Putamen (tissue), 1 donor: ENCODE results near the gene CD82.
"Not testable (repeated sequence)": the region's sequence is repeated elsewhere in the genome, so short reads cannot be mapped to it uniquely, and the experiment has no call there.

Source experiments
- DNase-seq: peaks from one replicate; pipeline ENCODE4 v3.0.0-alpha.2; 2016; ENCODE audit warnings: low spot score

Gene CD82

DNA sequence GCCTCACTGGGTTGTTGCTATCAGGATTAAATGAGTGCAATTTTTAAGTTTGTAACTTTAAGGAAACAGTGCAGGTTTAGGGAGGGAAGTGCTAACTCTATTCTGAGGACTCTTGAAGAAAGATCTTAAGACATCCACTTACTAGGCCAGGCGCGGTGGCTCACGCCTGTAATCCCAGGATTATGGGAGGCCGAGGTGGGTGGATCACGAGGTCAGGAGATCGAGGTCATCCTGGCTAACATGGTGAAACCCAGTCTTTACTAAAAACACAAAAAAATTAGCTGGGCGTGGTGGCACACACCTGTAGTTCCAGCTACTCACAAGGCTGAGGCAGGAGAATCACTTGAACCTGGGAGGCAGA is 5.5 kb upstream of the CD82 start:
- not testable (repeated sequence) for DNase-seq

GRCh38 chr11:44561275-44561805 is 4.1 kb upstream of the CD82 start:
- DNase-seq, result no peak

DNA sequence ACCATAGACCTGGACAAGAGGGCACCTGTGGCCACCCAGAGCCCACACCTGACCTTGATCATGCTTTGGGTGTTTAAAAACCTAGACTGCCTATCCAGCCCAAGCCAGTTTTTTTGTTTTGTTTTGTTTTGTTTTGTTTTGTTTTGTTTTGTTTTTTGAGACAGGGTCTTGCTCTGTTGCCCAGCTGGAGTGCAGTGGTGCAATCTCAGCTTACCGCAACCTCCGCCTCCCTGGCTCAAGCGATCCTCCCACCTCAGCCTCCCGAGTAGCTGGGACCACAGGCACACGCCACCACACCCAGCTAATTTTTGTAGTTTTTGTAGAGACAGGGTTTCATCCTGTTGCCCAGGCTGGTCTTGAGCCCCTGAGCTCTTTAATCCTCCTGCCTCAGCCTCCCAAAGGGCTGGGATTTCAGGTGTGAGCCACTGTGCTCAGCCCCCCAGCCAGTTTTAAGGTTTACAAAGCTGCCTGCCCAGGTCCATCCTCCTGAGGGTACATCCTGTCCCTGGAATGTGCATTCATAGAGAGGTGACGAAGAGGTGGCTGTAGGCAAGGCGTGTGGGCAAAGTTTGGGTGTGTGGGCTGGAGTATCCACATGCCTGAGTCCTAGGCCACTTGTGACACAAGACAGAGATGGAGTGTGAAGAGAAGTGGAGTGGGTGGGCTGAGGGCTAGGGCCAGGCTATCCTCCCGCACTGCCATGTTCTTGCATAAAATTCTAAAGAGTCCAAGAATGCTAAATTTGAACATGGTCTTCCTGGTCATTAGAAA is 3.3 kb upstream of the CD82 start:
- no peak for DNase-seq

GRCh38 chr11:44562845-44563460 is 2.5 kb upstream of the CD82 start:
- DNase-seq, result no peak

DNA sequence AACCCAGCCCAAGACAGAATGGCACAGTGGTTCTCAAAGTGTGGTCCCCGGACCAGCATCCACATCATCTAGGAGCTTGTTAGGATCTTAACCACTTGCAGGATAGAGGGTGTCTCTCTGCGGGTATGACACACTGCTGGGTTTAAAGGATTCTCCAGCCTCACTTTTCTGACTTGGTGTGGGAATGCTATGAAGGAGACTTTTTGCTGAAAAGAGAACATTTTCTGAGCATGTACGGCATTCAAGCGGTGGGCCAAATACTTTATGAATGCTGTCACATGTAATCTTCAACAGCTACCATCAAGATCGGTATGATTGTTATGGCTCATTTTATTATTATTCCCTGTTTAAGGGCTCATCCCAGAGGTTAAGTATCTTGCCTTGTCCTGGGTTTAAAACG is 1.8 kb upstream of the CD82 start:
- no peak for DNase-seq

GRCh38 chr11:44564166-44564565 is 1.3 kb upstream of the CD82 start:
- no peak for DNase-seq

DNA sequence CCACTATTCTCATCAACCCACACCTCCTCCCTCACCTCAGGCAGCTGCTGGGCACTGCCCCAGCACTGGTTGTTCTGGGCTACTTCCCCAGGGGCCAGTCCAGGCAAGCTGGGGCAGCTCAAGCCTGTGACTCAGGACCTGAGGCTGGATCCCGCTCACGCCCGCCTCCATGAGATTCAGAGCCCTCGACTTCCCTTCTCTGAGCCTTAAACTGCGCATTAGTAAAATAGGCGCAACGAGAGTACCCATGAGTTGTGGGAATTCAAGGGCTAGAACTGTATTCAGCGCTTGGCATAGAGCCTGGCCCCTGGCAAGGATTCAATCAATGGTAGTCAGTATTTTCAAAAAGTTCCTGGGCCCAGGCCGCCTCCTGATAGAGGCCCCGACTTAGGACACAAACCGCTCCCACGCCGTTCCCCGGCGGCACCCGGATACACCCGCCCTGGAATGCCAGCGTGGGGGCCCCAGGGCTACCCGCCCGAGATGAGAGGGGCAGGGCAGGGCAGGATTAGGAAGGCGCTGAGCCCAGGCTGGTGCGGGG is 723 bp upstream of the CD82 start:
- DNase-seq, result no peak

GRCh38 chr11:44565953-44566949 is 788 bp downstream of the CD82 start:
- no peak for DNase-seq

DNA sequence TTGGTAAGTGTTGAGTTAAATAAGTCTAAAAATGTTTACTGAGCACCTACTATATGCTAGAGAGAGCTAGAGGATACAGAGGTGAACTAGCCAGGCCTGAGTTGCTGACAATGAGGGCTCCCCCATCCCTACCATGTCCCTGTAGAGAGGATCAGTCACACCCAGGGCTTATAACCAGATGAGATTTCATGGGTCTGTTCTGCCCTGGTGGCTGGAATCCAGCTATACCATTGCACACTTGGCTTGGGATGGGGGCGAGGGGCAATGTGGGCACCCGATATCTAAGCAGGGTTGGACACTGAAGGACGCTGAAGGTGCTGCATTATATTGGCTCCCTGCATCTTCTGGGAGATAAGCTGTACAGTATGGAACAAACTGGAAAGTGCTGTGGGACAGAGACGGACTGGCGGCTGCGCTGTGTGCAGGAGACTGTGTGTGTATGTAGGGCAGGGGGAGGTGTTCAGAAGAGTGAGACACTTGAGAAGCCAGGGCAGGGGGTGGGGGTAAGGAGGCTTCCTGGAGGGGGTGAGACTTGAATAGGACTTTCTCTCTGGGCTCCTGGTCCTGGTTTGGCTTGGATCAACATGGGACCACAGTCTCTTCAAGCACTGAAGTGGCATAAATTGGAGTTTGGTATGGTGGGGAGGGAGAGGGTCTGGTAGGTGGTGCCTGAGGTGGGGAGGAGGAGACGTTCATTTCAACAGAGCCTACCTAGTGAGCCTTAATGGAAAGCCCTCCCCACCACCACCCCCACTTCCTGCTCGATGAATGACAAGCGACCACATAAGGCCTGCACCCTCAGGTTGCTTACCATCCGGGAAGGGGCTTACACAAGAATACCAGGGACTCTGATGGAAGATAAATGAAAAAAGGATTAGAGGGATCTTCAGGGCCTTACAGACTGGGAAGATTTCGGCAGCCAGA is 1.8 kb downstream of the CD82 start:
- no peak for DNase-seq

DNA sequence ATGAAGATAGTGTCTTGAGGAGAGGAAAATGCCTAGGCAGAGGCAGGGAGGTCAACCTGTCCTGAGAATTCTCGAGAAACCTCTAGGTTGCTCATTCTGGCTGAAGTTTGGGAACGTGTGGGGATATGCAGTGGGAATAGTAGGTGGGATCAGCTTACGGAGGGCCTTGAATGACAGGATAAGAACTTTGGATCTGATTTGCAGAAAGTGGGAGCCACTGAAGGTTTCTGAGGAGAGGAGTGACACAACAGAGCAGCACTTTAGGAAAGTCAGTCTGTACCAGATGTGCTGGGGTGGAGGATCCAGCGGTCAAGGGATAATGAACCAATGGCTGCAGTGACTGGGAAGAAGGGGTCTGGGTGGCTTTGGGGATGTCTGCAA is 2.4 kb downstream of the CD82 start:
- no peak for DNase-seq

DNA sequence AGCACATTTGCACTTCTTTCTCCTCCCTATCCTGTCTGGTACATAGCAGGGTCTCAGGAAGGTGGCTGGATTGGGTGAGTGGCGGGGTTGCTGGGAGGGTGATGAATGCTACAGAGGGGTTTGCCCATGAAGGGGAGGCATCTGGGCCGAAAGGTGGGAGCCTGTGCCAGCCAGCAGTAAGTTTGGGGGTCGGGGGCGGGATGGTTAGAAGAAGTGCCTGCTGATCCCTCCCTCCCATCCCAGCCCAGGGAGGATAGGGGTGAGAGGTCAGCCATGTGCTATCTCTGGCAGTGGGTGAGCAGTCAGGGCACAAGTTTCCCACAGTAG is 2.8 kb downstream of the CD82 start:
- DNase-seq, result no peak

DNA sequence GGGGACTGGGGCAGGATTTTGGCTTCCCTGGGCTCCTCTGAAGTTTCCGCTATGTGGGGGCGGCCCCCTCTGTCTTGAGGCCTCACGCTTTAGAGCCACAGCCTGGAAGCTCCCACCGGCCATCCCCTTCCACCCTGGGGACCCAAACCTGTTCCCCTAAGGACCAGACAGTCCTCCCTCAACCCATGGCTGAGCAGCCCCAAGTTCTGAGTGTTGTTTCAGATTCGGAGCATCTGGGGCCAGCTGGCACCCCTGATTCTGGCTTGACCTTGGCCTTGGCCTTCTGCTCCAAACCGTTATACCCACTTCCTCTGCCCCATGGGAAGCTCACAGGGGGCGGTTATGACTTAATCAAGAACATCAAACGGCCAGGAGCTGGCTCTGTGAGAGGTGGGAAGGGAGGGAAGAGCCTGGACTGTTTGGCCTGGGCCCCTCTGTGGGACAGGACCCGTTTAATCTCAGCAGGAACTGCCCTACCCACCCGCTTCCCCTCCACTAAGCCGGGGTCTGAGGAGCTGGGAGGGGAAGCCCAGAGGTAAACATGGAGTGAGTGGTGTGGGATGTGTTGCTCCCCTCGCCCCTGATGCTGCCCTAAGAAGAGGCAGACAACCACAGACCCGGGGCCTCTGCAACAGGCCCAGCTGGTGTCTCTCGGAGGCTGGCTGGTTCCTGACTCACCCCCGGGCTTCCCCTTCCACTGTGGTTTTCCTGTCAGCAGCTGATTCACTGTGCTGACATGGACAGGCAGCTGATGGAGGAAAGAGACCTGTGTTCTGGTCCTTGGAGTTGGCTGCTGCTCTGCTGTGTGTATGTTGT is 3.4 kb downstream of the CD82 start:
- no peak for DNase-seq

DNA sequence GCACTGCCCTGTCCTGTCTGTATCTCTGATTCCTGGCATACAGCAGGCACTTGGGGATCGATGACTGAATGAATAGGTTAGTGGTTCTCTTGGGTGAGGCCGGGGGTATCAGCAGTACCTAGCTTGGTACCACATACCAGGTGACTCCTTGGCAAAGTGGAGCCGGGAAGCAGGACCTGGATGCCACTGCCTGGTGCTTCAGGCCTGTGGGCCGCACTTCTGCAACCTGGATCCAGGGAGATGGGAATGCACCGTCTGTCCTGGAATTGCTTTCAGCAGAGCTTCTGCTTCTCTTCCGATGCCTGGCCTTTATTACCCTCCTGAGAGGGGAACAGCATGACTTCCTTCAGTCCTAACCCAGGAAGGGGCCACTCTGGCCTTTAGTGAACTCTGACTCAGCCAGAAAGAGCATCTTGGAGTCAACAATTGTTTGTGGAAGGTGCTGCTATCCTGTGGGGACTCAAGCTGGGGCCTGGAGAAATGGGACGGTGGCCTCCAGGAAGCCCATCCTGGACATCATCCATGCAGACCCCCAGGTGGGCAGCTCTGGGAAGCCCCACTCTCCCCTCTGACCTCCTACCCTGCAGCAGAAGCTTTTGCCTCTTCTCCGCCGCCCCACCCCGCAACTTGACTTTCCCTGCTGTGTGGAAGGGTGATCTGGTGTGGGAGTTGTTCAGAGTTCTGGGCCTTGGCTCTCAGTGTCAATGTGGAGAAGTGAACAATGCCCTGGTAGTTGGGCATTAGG is 5.1 kb downstream of the CD82 start:
- no peak for DNase-seq

GRCh38 chr11:44571871-44572270 is 6.4 kb downstream of the CD82 start:
- no peak for DNase-seq

DNA sequence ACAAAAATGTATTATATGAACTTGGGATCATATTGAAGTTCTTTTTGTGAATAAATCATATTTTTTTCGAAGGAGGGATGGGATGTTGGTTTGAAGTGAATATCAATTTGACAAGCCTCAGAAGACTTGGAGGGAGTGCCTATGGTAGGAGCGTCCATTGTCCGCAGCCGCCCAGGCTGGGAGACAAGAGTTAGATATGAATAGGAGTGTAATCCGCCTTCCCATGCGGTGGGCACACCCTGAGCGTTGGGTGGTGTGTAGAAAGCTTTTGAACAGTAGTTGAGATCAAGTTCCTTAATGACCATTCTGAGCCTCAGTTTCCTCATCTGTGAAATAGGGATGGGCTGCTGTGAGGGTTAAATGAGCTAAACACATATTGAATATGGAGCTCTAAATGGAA is 7.0 kb downstream of the CD82 start:
- no peak for DNase-seq

- DNase-seq, result no peak
Observed at GRCh38 chr11:44572884-44573283, 7.4 kb downstream of the CD82 start.

- no peak for DNase-seq
Observed at GRCh38 chr11:44573333-44573732, 7.9 kb downstream of the CD82 start.

DNA sequence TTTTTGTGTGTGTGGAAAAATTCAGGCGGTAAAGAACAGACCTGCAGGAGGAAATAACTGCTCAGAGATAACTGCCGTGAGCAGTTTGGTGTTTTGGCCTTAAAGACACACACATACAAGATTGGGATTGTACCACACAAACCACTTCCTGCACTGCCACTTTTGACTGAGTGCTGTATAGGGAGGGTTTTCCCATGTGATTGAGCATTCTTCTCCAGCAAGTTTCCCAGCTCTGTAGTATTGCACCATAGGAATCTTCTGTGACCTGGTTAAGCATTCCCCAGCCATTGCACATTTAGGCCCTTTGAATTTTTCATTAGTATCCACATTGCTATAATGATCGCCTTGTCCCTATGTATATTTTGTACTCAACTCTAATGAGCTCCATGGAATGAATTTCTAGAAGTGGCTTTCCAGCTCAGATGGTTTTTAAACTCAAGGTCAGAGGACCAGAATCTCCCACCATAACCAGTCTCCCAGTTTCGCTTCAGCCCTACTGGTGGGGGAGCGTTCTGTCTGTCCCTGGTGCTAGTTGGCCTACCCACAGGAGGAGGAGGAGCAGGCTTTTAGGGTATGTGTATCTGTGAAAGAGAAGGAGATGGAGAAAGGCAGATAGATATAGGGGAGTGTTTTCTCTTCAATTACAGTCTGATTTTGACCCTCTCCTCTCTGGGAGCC is 9.3 kb downstream of the CD82 start:
- no peak for DNase-seq

DNA sequence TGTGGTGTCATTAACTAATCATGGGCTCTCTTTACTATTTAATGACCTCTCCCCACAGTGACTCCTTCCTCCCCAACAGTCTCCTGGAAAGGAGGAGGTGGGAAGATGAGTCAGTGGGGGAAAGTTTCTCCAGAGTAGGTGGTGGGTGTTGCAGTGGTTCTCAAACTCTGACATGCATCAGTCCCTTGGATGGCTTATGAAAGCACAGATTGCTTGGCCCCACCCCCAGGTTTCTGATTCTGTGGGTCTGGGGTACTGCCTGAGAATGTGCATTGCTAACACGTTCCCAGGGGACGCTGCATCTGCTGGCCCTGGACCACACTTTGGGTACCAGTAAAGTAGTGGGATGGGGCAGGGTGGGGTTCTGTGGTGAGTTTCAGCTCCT is 9.8 kb downstream of the CD82 start:
- no peak for DNase-seq
